ENCODE measurements around the gene SEC24D.

- TF ChIP-seq, protein P1, sequence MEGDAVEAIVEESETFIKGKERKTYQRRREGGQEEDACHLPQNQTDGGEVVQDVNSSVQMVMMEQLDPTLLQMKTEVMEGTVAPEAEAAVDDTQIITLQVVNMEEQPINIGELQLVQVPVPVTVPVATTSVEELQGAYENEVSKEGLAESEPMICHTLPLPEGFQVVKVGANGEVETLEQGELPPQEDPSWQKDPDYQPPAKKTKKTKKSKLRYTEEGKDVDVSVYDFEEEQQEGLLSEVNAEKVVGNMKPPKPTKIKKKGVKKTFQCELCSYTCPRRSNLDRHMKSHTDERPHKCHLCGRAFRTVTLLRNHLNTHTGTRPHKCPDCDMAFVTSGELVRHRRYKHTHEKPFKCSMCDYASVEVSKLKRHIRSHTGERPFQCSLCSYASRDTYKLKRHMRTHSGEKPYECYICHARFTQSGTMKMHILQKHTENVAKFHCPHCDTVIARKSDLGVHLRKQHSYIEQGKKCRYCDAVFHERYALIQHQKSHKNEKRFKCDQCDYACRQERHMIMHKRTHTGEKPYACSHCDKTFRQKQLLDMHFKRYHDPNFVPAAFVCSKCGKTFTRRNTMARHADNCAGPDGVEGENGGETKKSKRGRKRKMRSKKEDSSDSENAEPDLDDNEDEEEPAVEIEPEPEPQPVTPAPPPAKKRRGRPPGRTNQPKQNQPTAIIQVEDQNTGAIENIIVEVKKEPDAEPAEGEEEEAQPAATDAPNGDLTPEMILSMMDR (conservative IDR thresholded peaks at IDR 0.05; ENCODE audit: low read length), result no peak
- no peak for TF ChIP-seq EZH2phosphoT487 (IDR thresholded peaks at IDR 0.05; ENCODE audit: borderline replicate concordance)
Observed at GRCh38 chr4:118738090-118738489, 97.8 kb downstream of the SEC24D start.
